HepG2 (cell line): Measurements from ENCODE around the gene FAM187B. TPM values are rescaled to one million over a fixed set of nuclear protein-coding genes. Genes with fewer than 3 reads are reported as not detected.
A peak's percentile ranks its signal among the peaks of the same experiment; 100 is the strongest.

Experiments used
- CENPX ChIP-seq: sonication (generic); formaldehyde crosslinking; IDR thresholded peaks from 2 replicates; pipeline ENCODE4 v1.9.0; 2021; ENCODE audit warnings: mild to moderate bottlenecking, missing genetic modification reagents, moderate library complexity
- CHCHD3 ChIP-seq: sonication (generic); formaldehyde crosslinking; IDR thresholded peaks from 2 replicates; pipeline ENCODE4 v1.8.0; 2022; ENCODE audit warnings: mild to moderate bottlenecking, missing genetic modification reagents, moderate library complexity
- DR1 ChIP-seq: sonication (generic); formaldehyde crosslinking; IDR thresholded peaks from 2 replicates; pipeline ENCODE4 v1.8.0; 2021; ENCODE audit warnings: mild to moderate bottlenecking, missing genetic modification reagents, inconsistent platforms
- FOXK2 ChIP-seq: fragments of 450-650 bp; IDR thresholded peaks from 2 replicates; pipeline ENCODE4 v1.6.1; 2016
- GABPB1 ChIP-seq: IDR thresholded peaks from 2 replicates; pipeline ENCODE4 v1.6.1; 2016; ENCODE audit warnings: mild to moderate bottlenecking, missing genetic modification reagents, moderate library complexity, missing compliant biosample characterization
- MED1 ChIP-seq: sonication (generic); formaldehyde crosslinking; IDR thresholded peaks from 2 replicates; pipeline ENCODE4 v1.4.0; 2020; ENCODE audit warnings: missing genetic modification reagents
- PLRG1 ChIP-seq: fragments of 450-650 bp; conservative IDR thresholded peaks from 2 replicates; pipeline ENCODE4 v1.6.1; 2016
- SP140L ChIP-seq: sonication (generic); formaldehyde crosslinking; IDR thresholded peaks from 2 replicates; pipeline ENCODE4 v1.4.0; 2020; ENCODE audit warnings: missing genetic modification reagents, borderline replicate concordance
- ZFP36L2 ChIP-seq: sonication (generic); formaldehyde crosslinking; IDR thresholded peaks from 2 replicates; pipeline ENCODE4 v1.4.0; 2020; ENCODE audit warnings: missing genetic modification reagents
- ZFYVE20 ChIP-seq: sonication (generic); formaldehyde crosslinking; IDR thresholded peaks from 2 replicates; pipeline ENCODE4 v1.8.0; 2023; ENCODE audit warnings: low read depth, mild to moderate bottlenecking, moderate library complexity, missing genetic modification reagents, borderline replicate concordance
- ZMYM2 ChIP-seq: sonication (generic); formaldehyde crosslinking; IDR thresholded peaks from 2 replicates; pipeline ENCODE4 v1.8.0; 2022; ENCODE audit warnings: mild to moderate bottlenecking, missing genetic modification reagents
- ZNF136 ChIP-seq: sonication (generic); formaldehyde crosslinking; IDR thresholded peaks from 2 replicates; pipeline ENCODE4 v1.8.1; 2022; ENCODE audit warnings: low read depth, mild to moderate bottlenecking, moderate library complexity, missing genetic modification reagents
- ZNF224 ChIP-seq: sonication (generic); formaldehyde crosslinking; IDR thresholded peaks from 2 replicates; pipeline ENCODE4 v1.5.0; 2020; ENCODE audit warnings: mild to moderate bottlenecking, missing genetic modification reagents
- ZNF251 ChIP-seq: sonication (generic); formaldehyde crosslinking; IDR thresholded peaks from 2 replicates; pipeline ENCODE4 v1.9.0; 2021; ENCODE audit warnings: mild to moderate bottlenecking, missing genetic modification reagents
- ZNF337 ChIP-seq: sonication (generic); formaldehyde crosslinking; IDR thresholded peaks from 2 replicates; pipeline ENCODE4 v1.5.1; 2020; ENCODE audit warnings: missing genetic modification reagents, low read depth, mild to moderate bottlenecking, borderline replicate concordance
- ZNF547 ChIP-seq: sonication (generic); formaldehyde crosslinking; IDR thresholded peaks from 2 replicates; pipeline ENCODE4 v1.5.1; 2020; ENCODE audit warnings: mild to moderate bottlenecking, missing genetic modification reagents
- ZNF549 ChIP-seq: sonication (generic); formaldehyde crosslinking; IDR thresholded peaks from 2 replicates; pipeline ENCODE4 v1.5.0; 2020; ENCODE audit warnings: missing genetic modification reagents
- polyA plus RNA-seq, 8 experiments: library from polyadenylated mRNA; depleted of rRNA in 3 of 8; stranded (reverse) in 7 of 8; unstranded in 1 of 8; fragments of >200 nt; fragmentation: Illumina TruSeq in 4 of 8; extraction: Trizol in 4 of 8; gene quantifications; 2 replicates each; pipeline versions ENCODE4 v1.2.1 to v1.2.3, GENCODE V29; 2011 to 2016; ENCODE audit warnings: low read depth in 4 of 8, missing spikeins in 1 of 8, mixed read lengths in 1 of 8; ENCODE audit not compliant: insufficient read depth in 1 of 8
- total RNA-seq, 5 experiments: library from RNA; depleted of rRNA; stranded (reverse); fragments of >200 nt; fragmentation: Illumina TruSeq; extraction: Trizol; gene quantifications; 2 replicates each; pipeline ENCODE4 v1.2.3, GENCODE V29; 2016; ENCODE audit warnings: low read depth in 1 of 5
- TF ChIP-seq, protein P1 (sequence below): sonication (generic); formaldehyde crosslinking; IDR thresholded peaks from 2 replicates; pipeline ENCODE4 v1.4.0; 2020; ENCODE audit warnings: missing genetic modification reagents
- TF ChIP-seq, protein P2 (sequence below): sonication (generic); formaldehyde crosslinking; IDR thresholded peaks from 2 replicates; pipeline ENCODE4 v1.5.0; 2020; ENCODE audit warnings: missing genetic modification reagents
- TF ChIP-seq, protein P3 (sequence below): sonication (generic); formaldehyde crosslinking; IDR thresholded peaks from 2 replicates; pipeline ENCODE4 v1.4.0; 2020; ENCODE audit warnings: missing genetic modification reagents, mild to moderate bottlenecking, borderline replicate concordance
- TF ChIP-seq, protein P4 (sequence below): sonication (generic); formaldehyde crosslinking; IDR thresholded peaks from 2 replicates; pipeline ENCODE4 v1.5.0; 2020; ENCODE audit warnings: mild to moderate bottlenecking, missing genetic modification reagents, borderline replicate concordance
- TF ChIP-seq, protein P5 (sequence below): sonication (generic); formaldehyde crosslinking; IDR thresholded peaks from 2 replicates; pipeline ENCODE4 v1.4.0; 2020; ENCODE audit warnings: missing genetic modification reagents

FAM187B gene
- total and polyA plus RNA-seq, 2 of the 13 experiments (the other 11 are each of a cell fraction or from before 2014, with no cell fraction given): not detected

DNA sequence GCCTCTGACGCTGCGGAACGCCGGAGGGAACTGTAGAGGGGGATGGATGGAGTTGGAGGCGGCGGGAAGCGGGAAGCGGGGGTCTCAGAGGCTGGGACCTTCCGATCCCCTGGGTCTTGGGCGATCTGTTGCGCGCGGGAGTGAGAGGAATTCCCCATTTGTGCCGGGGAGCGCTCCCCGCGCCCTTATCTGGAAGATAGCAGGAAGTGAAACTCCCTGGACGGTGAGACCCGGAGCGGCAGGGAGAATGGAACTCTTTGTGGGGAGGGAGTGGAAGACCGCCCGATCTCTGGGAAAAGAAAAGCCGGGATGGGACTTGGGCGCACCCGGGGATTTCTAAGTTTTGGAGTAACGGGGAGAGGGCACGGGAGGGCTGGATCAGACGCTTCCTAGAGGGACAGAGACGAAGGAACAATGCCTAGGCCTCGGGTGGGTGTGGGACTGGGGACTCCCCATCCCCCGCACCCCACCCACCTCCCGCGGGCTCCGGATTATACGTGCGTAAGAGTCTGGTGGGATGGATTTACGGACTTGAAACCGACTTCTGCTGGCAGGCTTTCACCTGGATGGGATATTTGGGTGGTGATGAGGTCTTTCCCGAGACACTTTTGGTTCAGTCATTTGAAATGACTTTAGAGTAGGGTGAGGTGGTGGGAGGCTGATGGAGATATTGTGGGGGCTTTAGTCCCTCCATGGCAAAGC, 20.8 kb upstream of the FAM187B start (continued):
- TF ChIP-seq ZNF549 (CRISPR knock-in tag) (no peak), GABPB1 (CRISPR knock-in tag) (no peak), FOXK2 (no peak), CHCHD3 (no peak), ZFYVE20 (no peak), ZNF547 (CRISPR knock-in tag) (no peak), MED1 (CRISPR knock-in tag) (no peak), ZNF136 (CRISPR knock-in tag) (no peak), ZNF337 (CRISPR knock-in tag) (no peak), DR1 (CRISPR knock-in tag) (no peak; the same call in 1 of the 2 replicates), CENPX (CRISPR knock-in tag) (no peak), ZFP36L2 (CRISPR knock-in tag) (no peak), SP140L (no peak), ZNF224 (no peak), ZNF251 (CRISPR knock-in tag) (0 out of 2 replicates have a peak, but pooled peaks have one; percentile 4), PLRG1 (no peak), ZMYM2 (CRISPR knock-in tag) (no peak)
- TF ChIP-seq, protein P1, sequence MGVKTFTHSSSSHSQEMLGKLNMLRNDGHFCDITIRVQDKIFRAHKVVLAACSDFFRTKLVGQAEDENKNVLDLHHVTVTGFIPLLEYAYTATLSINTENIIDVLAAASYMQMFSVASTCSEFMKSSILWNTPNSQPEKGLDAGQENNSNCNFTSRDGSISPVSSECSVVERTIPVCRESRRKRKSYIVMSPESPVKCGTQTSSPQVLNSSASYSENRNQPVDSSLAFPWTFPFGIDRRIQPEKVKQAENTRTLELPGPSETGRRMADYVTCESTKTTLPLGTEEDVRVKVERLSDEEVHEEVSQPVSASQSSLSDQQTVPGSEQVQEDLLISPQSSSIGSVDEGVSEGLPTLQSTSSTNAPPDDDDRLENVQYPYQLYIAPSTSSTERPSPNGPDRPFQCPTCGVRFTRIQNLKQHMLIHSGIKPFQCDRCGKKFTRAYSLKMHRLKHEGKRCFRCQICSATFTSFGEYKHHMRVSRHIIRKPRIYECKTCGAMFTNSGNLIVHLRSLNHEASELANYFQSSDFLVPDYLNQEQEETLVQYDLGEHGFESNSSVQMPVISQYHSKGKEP (CRISPR knock-in tag): no peak
- TF ChIP-seq, protein P2, sequence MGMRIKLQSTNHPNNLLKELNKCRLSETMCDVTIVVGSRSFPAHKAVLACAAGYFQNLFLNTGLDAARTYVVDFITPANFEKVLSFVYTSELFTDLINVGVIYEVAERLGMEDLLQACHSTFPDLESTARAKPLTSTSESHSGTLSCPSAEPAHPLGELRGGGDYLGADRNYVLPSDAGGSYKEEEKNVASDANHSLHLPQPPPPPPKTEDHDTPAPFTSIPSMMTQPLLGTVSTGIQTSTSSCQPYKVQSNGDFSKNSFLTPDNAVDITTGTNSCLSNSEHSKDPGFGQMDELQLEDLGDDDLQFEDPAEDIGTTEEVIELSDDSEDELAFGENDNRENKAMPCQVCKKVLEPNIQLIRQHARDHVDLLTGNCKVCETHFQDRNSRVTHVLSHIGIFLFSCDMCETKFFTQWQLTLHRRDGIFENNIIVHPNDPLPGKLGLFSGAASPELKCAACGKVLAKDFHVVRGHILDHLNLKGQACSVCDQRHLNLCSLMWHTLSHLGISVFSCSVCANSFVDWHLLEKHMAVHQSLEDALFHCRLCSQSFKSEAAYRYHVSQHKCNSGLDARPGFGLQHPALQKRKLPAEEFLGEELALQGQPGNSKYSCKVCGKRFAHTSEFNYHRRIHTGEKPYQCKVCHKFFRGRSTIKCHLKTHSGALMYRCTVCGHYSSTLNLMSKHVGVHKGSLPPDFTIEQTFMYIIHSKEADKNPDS (CRISPR knock-in tag): no peak
- TF ChIP-seq, protein P3, sequence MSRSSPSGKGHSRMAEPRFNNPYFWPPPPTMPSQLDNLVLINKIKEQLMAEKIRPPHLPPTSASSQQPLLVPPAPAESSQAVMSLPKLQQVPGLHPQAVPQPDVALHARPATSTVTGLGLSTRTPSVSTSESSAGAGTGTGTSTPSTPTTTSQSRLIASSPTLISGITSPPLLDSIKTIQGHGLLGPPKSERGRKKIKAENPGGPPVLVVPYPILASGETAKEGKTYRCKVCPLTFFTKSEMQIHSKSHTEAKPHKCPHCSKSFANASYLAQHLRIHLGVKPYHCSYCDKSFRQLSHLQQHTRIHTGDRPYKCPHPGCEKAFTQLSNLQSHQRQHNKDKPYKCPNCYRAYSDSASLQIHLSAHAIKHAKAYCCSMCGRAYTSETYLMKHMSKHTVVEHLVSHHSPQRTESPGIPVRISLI: no peak; the same call in 1 of the 2 replicates
- TF ChIP-seq, protein P4, sequence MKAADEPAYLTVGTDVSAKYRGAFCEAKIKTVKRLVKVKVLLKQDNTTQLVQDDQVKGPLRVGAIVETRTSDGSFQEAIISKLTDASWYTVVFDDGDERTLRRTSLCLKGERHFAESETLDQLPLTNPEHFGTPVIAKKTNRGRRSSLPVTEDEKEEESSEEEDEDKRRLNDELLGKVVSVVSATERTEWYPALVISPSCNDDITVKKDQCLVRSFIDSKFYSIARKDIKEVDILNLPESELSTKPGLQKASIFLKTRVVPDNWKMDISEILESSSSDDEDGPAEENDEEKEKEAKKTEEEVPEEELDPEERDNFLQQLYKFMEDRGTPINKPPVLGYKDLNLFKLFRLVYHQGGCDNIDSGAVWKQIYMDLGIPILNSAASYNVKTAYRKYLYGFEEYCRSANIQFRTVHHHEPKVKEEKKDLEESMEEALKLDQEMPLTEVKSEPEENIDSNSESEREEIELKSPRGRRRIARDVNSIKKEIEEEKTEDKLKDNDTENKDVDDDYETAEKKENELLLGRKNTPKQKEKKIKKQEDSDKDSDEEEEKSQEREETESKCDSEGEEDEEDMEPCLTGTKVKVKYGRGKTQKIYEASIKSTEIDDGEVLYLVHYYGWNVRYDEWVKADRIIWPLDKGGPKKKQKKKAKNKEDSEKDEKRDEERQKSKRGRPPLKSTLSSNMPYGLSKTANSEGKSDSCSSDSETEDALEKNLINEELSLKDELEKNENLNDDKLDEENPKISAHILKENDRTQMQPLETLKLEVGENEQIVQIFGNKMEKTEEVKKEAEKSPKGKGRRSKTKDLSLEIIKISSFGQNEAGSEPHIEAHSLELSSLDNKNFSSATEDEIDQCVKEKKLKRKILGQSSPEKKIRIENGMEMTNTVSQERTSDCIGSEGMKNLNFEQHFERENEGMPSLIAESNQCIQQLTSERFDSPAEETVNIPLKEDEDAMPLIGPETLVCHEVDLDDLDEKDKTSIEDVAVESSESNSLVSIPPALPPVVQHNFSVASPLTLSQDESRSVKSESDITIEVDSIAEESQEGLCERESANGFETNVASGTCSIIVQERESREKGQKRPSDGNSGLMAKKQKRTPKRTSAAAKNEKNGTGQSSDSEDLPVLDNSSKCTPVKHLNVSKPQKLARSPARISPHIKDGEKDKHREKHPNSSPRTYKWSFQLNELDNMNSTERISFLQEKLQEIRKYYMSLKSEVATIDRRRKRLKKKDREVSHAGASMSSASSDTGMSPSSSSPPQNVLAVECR: no peak
- TF ChIP-seq, protein P5, sequence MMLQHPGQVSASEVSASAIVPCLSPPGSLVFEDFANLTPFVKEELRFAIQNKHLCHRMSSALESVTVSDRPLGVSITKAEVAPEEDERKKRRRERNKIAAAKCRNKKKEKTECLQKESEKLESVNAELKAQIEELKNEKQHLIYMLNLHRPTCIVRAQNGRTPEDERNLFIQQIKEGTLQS (CRISPR knock-in tag): no peak
